Measurements from ENCODE around the gene CEP128.

The CEP128 gene

GRCh38 chr14:80865565-80865964, 76.0 kb downstream of the CEP128 start:
- ChIA-PET POLR2A (no interaction called here), CTCF (no interaction called here)
- no peak for TF ChIP-seq ZNF311 (tag by site-specific recombination; IDR thresholded peaks at IDR 0.05; ENCODE audit: borderline replicate concordance)
- no peak for TF ChIP-seq BCL11B (tag by site-specific recombination; IDR thresholded peaks at IDR 0.05; ENCODE audit: low read depth)
- no peak for TF ChIP-seq PRDM4 (tag by site-specific recombination; IDR thresholded peaks at IDR 0.05)
- TF ChIP-seq, protein P1, sequence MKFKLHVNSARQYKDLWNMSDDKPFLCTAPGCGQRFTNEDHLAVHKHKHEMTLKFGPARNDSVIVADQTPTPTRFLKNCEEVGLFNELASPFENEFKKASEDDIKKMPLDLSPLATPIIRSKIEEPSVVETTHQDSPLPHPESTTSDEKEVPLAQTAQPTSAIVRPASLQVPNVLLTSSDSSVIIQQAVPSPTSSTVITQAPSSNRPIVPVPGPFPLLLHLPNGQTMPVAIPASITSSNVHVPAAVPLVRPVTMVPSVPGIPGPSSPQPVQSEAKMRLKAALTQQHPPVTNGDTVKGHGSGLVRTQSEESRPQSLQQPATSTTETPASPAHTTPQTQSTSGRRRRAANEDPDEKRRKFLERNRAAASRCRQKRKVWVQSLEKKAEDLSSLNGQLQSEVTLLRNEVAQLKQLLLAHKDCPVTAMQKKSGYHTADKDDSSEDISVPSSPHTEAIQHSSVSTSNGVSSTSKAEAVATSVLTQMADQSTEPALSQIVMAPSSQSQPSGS (tag by site-specific recombination; IDR thresholded peaks at IDR 0.05; ENCODE audit: low read depth): no peak
- no peak for TF ChIP-seq PATZ1 (tag by site-specific recombination; IDR thresholded peaks at IDR 0.05)
- no peak for TF ChIP-seq ZNF558 (tag by site-specific recombination; IDR thresholded peaks at IDR 0.05)
- no peak for TF ChIP-seq SCRT2 (tag by site-specific recombination; IDR thresholded peaks at IDR 0.05)
- no peak for TF ChIP-seq ZNF76 (tag by site-specific recombination; IDR thresholded peaks at IDR 0.05; ENCODE audit: borderline replicate concordance, low read depth)
- TF ChIP-seq ZNF785 (tag by site-specific recombination; IDR thresholded peaks at IDR 0.05): no peak
- TF ChIP-seq ELK4 (IDR thresholded peaks at IDR 0.05; ENCODE audit: borderline replicate concordance, low read depth, low read length): no peak
- no peak for TF ChIP-seq INSM2 (tag by site-specific recombination; IDR thresholded peaks at IDR 0.05)
- TF ChIP-seq ZNF24 (tag by site-specific recombination; IDR thresholded peaks at IDR 0.05): no peak
- no peak for TF ChIP-seq ZBTB20 (tag by site-specific recombination; IDR thresholded peaks at IDR 0.05)
- no peak for TF ChIP-seq ZFP41 (tag by site-specific recombination; IDR thresholded peaks at IDR 0.05; ENCODE audit: borderline replicate concordance)
- no peak for TF ChIP-seq ZNF391 (tag by site-specific recombination; IDR thresholded peaks at IDR 0.05; ENCODE audit: borderline replicate concordance, low read depth)
- no peak for TF ChIP-seq ZNF184 (tag by site-specific recombination; IDR thresholded peaks at IDR 0.05)

GRCh38 chr14:80862983-80863382, 78.6 kb downstream of the CEP128 start:
- CTCF ChIA-PET: interaction anchor here (1.1 to 1.3 kb wide), 2 partner anchors 14 to 1903 kb away, joined by 3 to 5 read pairs; no protein-coding TSS in a partner anchor
- TF ChIP-seq AEBP2 (tag by site-specific recombination; IDR thresholded peaks at IDR 0.05; ENCODE audit: borderline replicate concordance): no peak
- no peak for TF ChIP-seq ZNF510 (tag by site-specific recombination; IDR thresholded peaks at IDR 0.05; ENCODE audit: insufficient replicate concordance)
- no peak for TF ChIP-seq ZIC2 (tag by site-specific recombination; IDR thresholded peaks at IDR 0.05)
- TF ChIP-seq ZNF24 (tag by site-specific recombination; IDR thresholded peaks at IDR 0.05): no peak
- TF ChIP-seq ZBTB7A (tag by site-specific recombination; IDR thresholded peaks at IDR 0.05; ENCODE audit: low read depth): no peak
- no peak for TF ChIP-seq ZNF155 (tag by site-specific recombination; IDR thresholded peaks at IDR 0.05)
- no peak for TF ChIP-seq ZNF19 (tag by site-specific recombination; IDR thresholded peaks at IDR 0.05; ENCODE audit: low read depth)

More at GRCh38 chr14:80865565-80865964, 76.0 kb downstream of the CEP128 start:
- Histone ChIP-seq H3K36me3 (ENCODE audit: control insufficient read depth in 2 of 2, insufficient read depth in 1 of 2, low read length in 2 of 2) (no peaks in the 10 kb centered on the region; a peak in 1 of 3 replicates), H3K4me1 (ENCODE audit: control insufficient read depth, insufficient read depth, low read length) (no peaks in the 10 kb centered on the region), H3K4me3 (ENCODE audit: low read depth, low read length) (no peak overlapping the region), H3K9me3 (ENCODE audit: control insufficient read depth, insufficient read depth, low read depth, low read length) (no peaks in the 10 kb centered on the region), H3K27ac (ENCODE audit: extremely low read depth, low read depth, low read length) (no peak overlapping the region)

More at GRCh38 chr14:80862983-80863382, 78.6 kb downstream of the CEP128 start:
- Histone ChIP-seq H3K36me3 (ENCODE audit: control insufficient read depth in 2 of 2, insufficient read depth in 1 of 2, low read length in 2 of 2) (no peaks in the 10 kb centered on the region; a peak in 1 of 3 replicates), H3K27ac (ENCODE audit: extremely low read depth, low read depth, low read length) (no peak overlapping the region), H3K4me1 (ENCODE audit: control insufficient read depth, insufficient read depth, low read length) (no peaks in the 10 kb centered on the region), H3K4me3 (ENCODE audit: low read depth, low read length) (no peak overlapping the region), H3K9me3 (ENCODE audit: control insufficient read depth, insufficient read depth, low read depth, low read length) (no peaks in the 10 kb centered on the region)
- POLR2A ChIA-PET: no interaction called here

Data from HEK293 (cell line).